Measurements from ENCODE around the gene GPD1.

The GPD1 gene

GRCh38 chr12:50110762-50111351 lies 7.0 kb downstream of the GPD1 start:
- DNase-seq (ENCODE audit: low spot score), result no peak
- no peak for ATAC-seq (ENCODE audit: low read depth)
- H3K9me3 ChIP-seq (ENCODE audit: severe bottlenecking), result no peaks in the 10 kb centered on the region
- no peak overlapping the region for H3K4me3 ChIP-seq (ENCODE audit: severe bottlenecking)
- no peaks in the 10 kb centered on the region for H3K27me3 ChIP-seq (ENCODE audit: insufficient read depth, poor library complexity, severe bottlenecking)
- peak overlapping the region; percentile 47 for H3K27ac ChIP-seq (ENCODE audit: poor library complexity, severe bottlenecking)
- H3K4me1 ChIP-seq (ENCODE audit: insufficient read depth, poor library complexity, severe bottlenecking), result peaks cover 13% of the 10 kb centered on the region
- TF ChIP-seq CTCF (IDR thresholded peaks at IDR 0.05; ENCODE audit: poor library complexity, severe bottlenecking), result no peak
- H3K36me3 ChIP-seq (ENCODE audit: low read depth), result no peaks in the 10 kb centered on the region

GRCh38 chr12:50111395-50111692 lies 7.5 kb downstream of the GPD1 start:
- DNase-seq (ENCODE audit: low spot score) (no peak), ATAC-seq (ENCODE audit: low read depth) (no peak)
- Histone ChIP-seq H3K9me3 (ENCODE audit: severe bottlenecking) (no peaks in the 10 kb centered on the region), H3K36me3 (ENCODE audit: low read depth) (no peaks in the 10 kb centered on the region), H3K27ac (ENCODE audit: poor library complexity, severe bottlenecking) (peak overlapping the region; percentile 47), H3K4me3 (ENCODE audit: severe bottlenecking) (no peak overlapping the region), H3K27me3 (ENCODE audit: insufficient read depth, poor library complexity, severe bottlenecking) (no peaks in the 10 kb centered on the region), H3K4me1 (ENCODE audit: insufficient read depth, poor library complexity, severe bottlenecking) (peaks cover 13% of the 10 kb centered on the region)
- no peak for TF ChIP-seq CTCF (IDR thresholded peaks at IDR 0.05; ENCODE audit: poor library complexity, severe bottlenecking)

GRCh38 chr12:50111693-50112455 lies 8.1 kb downstream of the GPD1 start, which contains the start of gene COX14:
Gene COX14 (plus strand): TSS chr12:50112236. CDS start chr12:50120044, 7,808 bp downstream.
- H3K4me1 ChIP-seq (ENCODE audit: insufficient read depth, poor library complexity, severe bottlenecking), result peaks cover 13% of the 10 kb centered on the region
- H3K27ac ChIP-seq (ENCODE audit: poor library complexity, severe bottlenecking), result peak within 1 kb of the TSS; percentile 56
- ATAC-seq (ENCODE audit: low read depth) (peak; percentile 90), DNase-seq (ENCODE audit: low spot score) (peak; percentile 99)
- peaks cover 4% of the 10 kb centered on the region; the same call in 1 of the 2 replicates for H3K36me3 ChIP-seq (ENCODE audit: low read depth)
- TF ChIP-seq CTCF (IDR thresholded peaks at IDR 0.05; ENCODE audit: poor library complexity, severe bottlenecking), result peak; percentile 98
- peak within 1 kb of the TSS; percentile 64 for H3K4me3 ChIP-seq (ENCODE audit: severe bottlenecking)
- no peaks in the 10 kb centered on the region for H3K27me3 ChIP-seq (ENCODE audit: insufficient read depth, poor library complexity, severe bottlenecking)
- no peaks in the 10 kb centered on the region for H3K9me3 ChIP-seq (ENCODE audit: severe bottlenecking)

- DNase-seq (ENCODE audit: low spot score) (no peak), ATAC-seq (ENCODE audit: low read depth) (no peak; the same call in 2 of the 3 replicates)
- H3K27me3 ChIP-seq (ENCODE audit: insufficient read depth, poor library complexity, severe bottlenecking), result no peaks in the 10 kb centered on the region
- H3K4me3 ChIP-seq (ENCODE audit: severe bottlenecking), result peak overlapping the region; percentile 64
- H3K27ac ChIP-seq (ENCODE audit: poor library complexity, severe bottlenecking), result peak overlapping the region; percentile 56
- peaks cover 4% of the 10 kb centered on the region; the same call in 1 of the 2 replicates for H3K36me3 ChIP-seq (ENCODE audit: low read depth)
- no peaks in the 10 kb centered on the region for H3K9me3 ChIP-seq (ENCODE audit: severe bottlenecking)
- no peak for TF ChIP-seq CTCF (IDR thresholded peaks at IDR 0.05; ENCODE audit: poor library complexity, severe bottlenecking)
- peaks cover 13% of the 10 kb centered on the region for H3K4me1 ChIP-seq (ENCODE audit: insufficient read depth, poor library complexity, severe bottlenecking)
These were observed 8.8 kb downstream of the GPD1 start for GRCh38 chr12:50112456-50113218.
